D721Med (cell line): Measurements from ENCODE around the gene PRKG1.

ENCODE experiments used
- DNase-seq: peaks from one replicate; pipeline ENCODE4 v3.0.0; 2011; ENCODE audit warnings: low spot score; ENCODE audit not compliant: insufficient read length
- FAIRE-seq: peaks from 2 replicates; lab custom pipeline; 2011; peaks lifted over from hg19 to GRCh38; lab: Jason Lieb, UNC
- CTCF ChIP-seq: IDR thresholded peaks from 2 replicates; pipeline ENCODE4 v1.5.1; 2012; ENCODE audit warnings: mild to moderate bottlenecking, control low read depth; ENCODE audit not compliant: insufficient read depth; ENCODE audit errors: missing control alignments

Gene PRKG1

GRCh38 chr10:52280051-52280450 is 1205.8 kb downstream of the PRKG1 start:
- FAIRE-seq = no peak
- TF ChIP-seq CTCF = no peak
- DNase-seq = no peak

GRCh38 chr10:52283174-52283573 is 1208.9 kb downstream of the PRKG1 start:
- no peak for TF ChIP-seq CTCF
- FAIRE-seq (no peak), DNase-seq (no peak)

- TF ChIP-seq CTCF = no peak
- no peak for FAIRE-seq
These were observed 1210.2 kb downstream of the PRKG1 start for GRCh38 chr10:52284416-52285013.

GRCh38 chr10:52287866-52288265 is 1213.6 kb downstream of the PRKG1 start:
- no peak for TF ChIP-seq CTCF
- no peak for FAIRE-seq
- no peak for DNase-seq

More at GRCh38 chr10:52284416-52285013, 1210.2 kb downstream of the PRKG1 start:
- DNase-seq = no peak

- FAIRE-seq = no peak
- no peak for TF ChIP-seq CTCF
- DNase-seq = no peak
These were observed 1223.5 kb downstream of the PRKG1 start for GRCh38 chr10:52297747-52298146.

GRCh38 chr10:52300599-52301277 is 1226.5 kb downstream of the PRKG1 start:
- no peak for DNase-seq
- TF ChIP-seq CTCF = no peak
- no peak for FAIRE-seq
